Ishikawa (cell line): ENCODE measurements around the gene NT5M.

Experiments used
- CEBPB ChIP-seq: IDR thresholded peaks from 2 replicates; pipeline ENCODE4 v1.6.1; 2012
- CREB1 ChIP-seq: IDR thresholded peaks from 2 replicates; pipeline ENCODE4 v1.6.1; 2012; ENCODE audit warnings: low read depth
- EGR1 ChIP-seq: IDR thresholded peaks from 2 replicates; pipeline ENCODE4 v1.6.1; 2012
- EP300 ChIP-seq: IDR thresholded peaks from 2 replicates; pipeline ENCODE4 v1.6.1; 2012; ENCODE audit warnings: borderline replicate concordance
- FOXM1 ChIP-seq: IDR thresholded peaks from 2 replicates; pipeline ENCODE4 v1.6.1; 2012; ENCODE audit warnings: low read depth, borderline replicate concordance
- NFIC ChIP-seq: IDR thresholded peaks from 2 replicates; pipeline ENCODE4 v1.6.1; 2012
- RAD21 ChIP-seq: IDR thresholded peaks from 2 replicates; pipeline ENCODE4 v1.6.1; 2012; ENCODE audit warnings: low read depth
- REST ChIP-seq: IDR thresholded peaks from 2 replicates; pipeline ENCODE4 v1.6.1; 2012; ENCODE audit warnings: low read depth, mild to moderate bottlenecking
- TAF1 ChIP-seq: IDR thresholded peaks from 2 replicates; pipeline ENCODE4 v1.6.1; 2012; ENCODE audit warnings: low read depth, mild to moderate bottlenecking
- TCF12 ChIP-seq: IDR thresholded peaks from 2 replicates; pipeline ENCODE4 v1.6.1; 2012; ENCODE audit warnings: low read depth
- TEAD4 ChIP-seq: IDR thresholded peaks from 2 replicates; pipeline ENCODE4 v1.6.1; 2012
- USF1 ChIP-seq: IDR thresholded peaks from 2 replicates; pipeline ENCODE4 v1.6.1; 2012
- YY1 ChIP-seq: IDR thresholded peaks from 2 replicates; pipeline ENCODE4 v1.6.1; 2012; ENCODE audit warnings: low read depth
- ZBTB7A ChIP-seq: IDR thresholded peaks from 2 replicates; pipeline ENCODE4 v1.6.1; 2012; ENCODE audit warnings: low read depth
- TF ChIP-seq, protein P1 (sequence below): IDR thresholded peaks from 2 replicates; pipeline ENCODE4 v1.6.1; 2012

Gene NT5M

DNA sequence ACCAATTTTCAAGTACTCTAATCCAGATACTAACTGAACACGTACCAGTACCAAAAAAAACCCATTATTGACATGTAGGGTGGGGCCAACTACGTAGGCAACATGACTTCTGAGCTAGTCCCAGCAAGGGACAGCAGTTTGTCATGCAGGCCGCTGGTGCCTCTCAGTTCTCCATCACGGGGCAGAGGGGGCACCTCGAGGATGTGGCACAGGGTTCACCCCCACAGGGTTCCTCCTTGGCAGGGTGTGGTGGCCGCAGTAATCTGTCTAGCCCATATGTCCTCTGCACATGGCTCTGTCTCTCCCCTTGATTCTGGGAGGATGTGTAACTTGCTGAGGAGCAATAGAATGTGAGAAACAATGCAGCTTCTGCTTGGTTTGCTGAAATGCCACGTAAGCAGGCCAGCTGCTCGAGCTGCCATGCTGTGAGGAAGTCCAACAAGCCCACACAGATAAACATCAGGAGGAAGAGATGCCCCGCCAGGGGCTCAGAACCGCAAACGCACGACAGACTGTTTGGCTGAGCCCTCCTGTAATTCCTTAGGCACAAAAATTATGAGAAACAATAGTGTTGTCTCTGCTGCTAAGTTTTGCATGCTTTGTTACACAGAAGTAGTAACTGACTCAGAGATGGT is 62.4 kb downstream of the NT5M start:
- TF ChIP-seq TCF12 = no peak

DNA sequence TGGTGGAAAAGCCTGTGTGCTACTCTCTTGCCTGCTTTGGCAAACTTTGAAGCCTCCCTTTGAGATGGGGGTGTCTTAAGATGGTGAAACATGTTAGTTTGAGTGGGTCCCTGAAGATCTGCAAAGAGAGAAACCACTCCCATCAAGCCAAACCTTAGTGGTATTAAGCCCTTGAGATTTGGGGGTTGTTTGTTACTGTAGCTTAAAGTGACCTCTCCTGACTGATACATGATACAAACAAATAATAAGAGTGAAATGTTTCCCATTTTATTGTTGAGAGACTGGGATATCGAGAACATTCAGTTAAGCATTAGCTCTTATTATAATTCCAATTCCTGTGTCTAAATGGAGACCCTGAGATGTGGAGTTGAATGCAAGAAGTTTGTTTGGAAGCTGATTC is 63.1 kb downstream of the NT5M start:
- TF ChIP-seq TAF1 (no peak), YY1 (no peak), REST (no peak), TCF12 (no peak), RAD21 (no peak), FOXM1 (no peak), ZBTB7A (no peak), CREB1 (no peak), CEBPB (no peak), TEAD4 (no peak), USF1 (no peak)
- TF ChIP-seq, protein P1, sequence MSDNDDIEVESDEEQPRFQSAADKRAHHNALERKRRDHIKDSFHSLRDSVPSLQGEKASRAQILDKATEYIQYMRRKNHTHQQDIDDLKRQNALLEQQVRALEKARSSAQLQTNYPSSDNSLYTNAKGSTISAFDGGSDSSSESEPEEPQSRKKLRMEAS = no peak

DNA sequence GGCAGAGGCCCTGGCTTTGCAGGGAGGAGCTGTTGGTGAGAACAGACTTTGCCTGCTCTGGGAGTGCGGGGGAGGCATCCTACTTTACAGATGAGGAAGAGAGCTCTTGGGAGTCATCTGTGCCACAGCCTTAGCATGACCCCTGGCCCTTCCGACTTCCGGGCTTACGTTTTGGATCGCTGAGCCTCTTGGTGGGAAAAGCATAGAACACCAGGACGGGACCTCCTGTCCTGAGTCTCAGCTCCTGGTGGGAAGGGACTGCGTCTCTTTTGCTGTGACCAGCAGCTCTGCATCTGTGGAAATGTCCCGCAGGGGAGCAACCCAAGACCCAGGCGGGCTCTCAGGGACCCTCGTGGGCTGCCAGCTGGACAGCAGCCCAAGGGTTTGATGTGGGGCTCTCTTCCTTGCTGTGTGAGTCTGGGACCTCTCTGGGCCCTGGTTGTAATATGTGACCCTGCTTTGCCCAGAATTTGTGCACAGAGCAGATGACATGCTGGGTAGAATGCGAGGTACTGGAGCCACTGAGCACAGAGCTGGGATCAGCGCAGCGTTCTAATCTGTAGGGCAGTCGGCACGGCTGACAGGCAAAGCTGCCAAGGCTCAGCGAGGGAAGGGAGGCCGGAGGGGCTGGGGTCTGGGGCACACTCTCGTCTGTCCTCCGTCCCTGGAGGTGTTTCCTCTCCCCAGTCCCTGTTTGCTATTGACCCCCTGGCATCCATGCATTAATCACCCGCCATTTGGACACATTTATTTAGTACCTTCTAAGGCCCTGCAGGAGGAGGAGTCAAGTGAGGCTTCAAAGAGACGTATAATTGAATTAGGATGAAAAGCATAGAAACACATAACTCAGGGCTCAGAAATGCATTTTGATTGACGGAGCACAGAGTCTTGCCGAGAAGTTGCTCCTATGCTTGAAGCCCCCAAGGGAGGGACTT is 64.0 kb downstream of the NT5M start:
- TF ChIP-seq USF1 = no peak
- TF ChIP-seq, protein P1 = no peak
- TF ChIP-seq CREB1 = no peak
- no peak for TF ChIP-seq EGR1

DNA sequence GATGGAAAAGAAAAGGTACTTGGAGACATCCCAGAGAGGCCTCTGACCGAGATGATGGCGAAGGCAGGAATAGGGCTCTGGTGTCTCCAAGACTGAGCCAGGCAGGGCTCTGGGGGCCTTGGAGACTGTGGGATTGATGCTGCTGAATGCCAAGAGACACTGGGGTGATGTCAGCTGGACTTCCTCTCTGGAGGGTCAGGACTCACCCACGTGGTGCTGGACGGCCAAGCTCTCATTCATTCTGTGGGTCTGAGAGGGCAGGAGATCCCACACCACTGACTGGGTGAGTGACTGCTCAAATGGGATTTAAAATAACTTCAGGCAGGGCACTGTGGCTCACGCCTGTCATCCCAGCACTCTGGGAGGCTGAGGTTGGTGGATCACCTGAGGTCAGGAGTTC is 64.8 kb downstream of the NT5M start:
- TF ChIP-seq REST = no peak
- no peak for TF ChIP-seq RAD21
- TF ChIP-seq CREB1 = no peak
- no peak for TF ChIP-seq EP300
- TF ChIP-seq CEBPB = no peak
- no peak for TF ChIP-seq EGR1
- TF ChIP-seq TCF12 = no peak
- no peak for TF ChIP-seq TEAD4
- TF ChIP-seq NFIC = no peak
- TF ChIP-seq USF1 = no peak
- TF ChIP-seq, protein P1 = no peak
- TF ChIP-seq ZBTB7A = no peak

GRCh38 chr17:17370711-17371110 is 67.5 kb downstream of the NT5M start:
- TF ChIP-seq CREB1 = no peak
- no peak for TF ChIP-seq TEAD4
- TF ChIP-seq RAD21 = no peak
- no peak for TF ChIP-seq NFIC
- TF ChIP-seq YY1 = no peak
- TF ChIP-seq EGR1 = no peak
- TF ChIP-seq REST = no peak
- no peak for TF ChIP-seq FOXM1
- TF ChIP-seq USF1 = no peak
- no peak for TF ChIP-seq TCF12
- no peak for TF ChIP-seq EP300
- no peak for TF ChIP-seq TAF1
- TF ChIP-seq, protein P1 = no peak
- TF ChIP-seq CEBPB = no peak
- TF ChIP-seq ZBTB7A = no peak
